ENCODE results near the gene MAGEA9B.

MAGEA9B gene

DNA sequence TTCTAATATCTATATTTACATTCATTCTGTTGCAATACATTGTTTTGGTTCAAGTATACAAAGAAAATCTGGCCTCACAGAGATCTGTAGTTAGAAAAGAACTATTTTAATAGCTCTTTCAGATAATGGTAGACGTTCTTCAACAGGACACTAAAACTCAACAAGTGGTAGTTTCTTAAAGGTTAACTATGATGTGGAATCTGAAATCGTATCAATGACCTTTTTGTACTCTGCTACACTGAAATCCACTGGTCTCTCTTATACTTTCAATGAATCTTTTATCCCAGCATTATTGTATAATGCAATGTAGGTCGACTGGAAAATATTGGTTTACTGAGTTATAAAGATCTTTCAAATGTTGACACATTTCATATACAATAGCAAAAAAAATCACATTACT is 31.6 kb upstream of the MAGEA9B start:
- TF ChIP-seq ZNF565 (CRISPR knock-in tag; conservative IDR thresholded peaks at IDR 0.05; ENCODE audit: low read depth) (no peak), ISL1 (CRISPR knock-in tag; IDR thresholded peaks at IDR 0.05) (no peak), CSDC2 (CRISPR knock-in tag; IDR thresholded peaks at IDR 0.05) (no peak), OSR1 (CRISPR knock-in tag; IDR thresholded peaks at IDR 0.05) (no peak), ZNF70 (CRISPR knock-in tag; IDR thresholded peaks at IDR 0.05) (no peak), ZNF8 (CRISPR knock-in tag; IDR thresholded peaks at IDR 0.05) (no peak), ZC3H10 (CRISPR knock-in tag; IDR thresholded peaks at IDR 0.05) (no peak), SNAI2 (CRISPR knock-in tag; IDR thresholded peaks at IDR 0.05) (no peak), CSRNP3 (CRISPR knock-in tag; IDR thresholded peaks at IDR 0.05) (no peak), PATZ1 (CRISPR knock-in tag; IDR thresholded peaks at IDR 0.05; ENCODE audit: borderline replicate concordance) (no peak), ESRRG (CRISPR knock-in tag; IDR thresholded peaks at IDR 0.05) (no peak), ZFP3 (CRISPR knock-in tag; IDR thresholded peaks at IDR 0.05) (no peak), GLIS3 (CRISPR knock-in tag; IDR thresholded peaks at IDR 0.05) (no peak), TCF4 (CRISPR knock-in tag; IDR thresholded peaks at IDR 0.05; ENCODE audit: borderline replicate concordance) (no peak)
- TF ChIP-seq, protein P1, sequence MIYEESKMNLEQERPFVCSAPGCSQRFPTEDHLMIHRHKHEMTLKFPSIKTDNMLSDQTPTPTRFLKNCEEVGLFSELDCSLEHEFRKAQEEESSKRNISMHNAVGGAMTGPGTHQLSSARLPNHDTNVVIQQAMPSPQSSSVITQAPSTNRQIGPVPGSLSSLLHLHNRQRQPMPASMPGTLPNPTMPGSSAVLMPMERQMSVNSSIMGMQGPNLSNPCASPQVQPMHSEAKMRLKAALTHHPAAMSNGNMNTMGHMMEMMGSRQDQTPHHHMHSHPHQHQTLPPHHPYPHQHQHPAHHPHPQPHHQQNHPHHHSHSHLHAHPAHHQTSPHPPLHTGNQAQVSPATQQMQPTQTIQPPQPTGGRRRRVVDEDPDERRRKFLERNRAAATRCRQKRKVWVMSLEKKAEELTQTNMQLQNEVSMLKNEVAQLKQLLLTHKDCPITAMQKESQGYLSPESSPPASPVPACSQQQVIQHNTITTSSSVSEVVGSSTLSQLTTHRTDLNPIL (CRISPR knock-in tag; IDR thresholded peaks at IDR 0.05; ENCODE audit: low read depth): no peak
- TF ChIP-seq, protein P2, sequence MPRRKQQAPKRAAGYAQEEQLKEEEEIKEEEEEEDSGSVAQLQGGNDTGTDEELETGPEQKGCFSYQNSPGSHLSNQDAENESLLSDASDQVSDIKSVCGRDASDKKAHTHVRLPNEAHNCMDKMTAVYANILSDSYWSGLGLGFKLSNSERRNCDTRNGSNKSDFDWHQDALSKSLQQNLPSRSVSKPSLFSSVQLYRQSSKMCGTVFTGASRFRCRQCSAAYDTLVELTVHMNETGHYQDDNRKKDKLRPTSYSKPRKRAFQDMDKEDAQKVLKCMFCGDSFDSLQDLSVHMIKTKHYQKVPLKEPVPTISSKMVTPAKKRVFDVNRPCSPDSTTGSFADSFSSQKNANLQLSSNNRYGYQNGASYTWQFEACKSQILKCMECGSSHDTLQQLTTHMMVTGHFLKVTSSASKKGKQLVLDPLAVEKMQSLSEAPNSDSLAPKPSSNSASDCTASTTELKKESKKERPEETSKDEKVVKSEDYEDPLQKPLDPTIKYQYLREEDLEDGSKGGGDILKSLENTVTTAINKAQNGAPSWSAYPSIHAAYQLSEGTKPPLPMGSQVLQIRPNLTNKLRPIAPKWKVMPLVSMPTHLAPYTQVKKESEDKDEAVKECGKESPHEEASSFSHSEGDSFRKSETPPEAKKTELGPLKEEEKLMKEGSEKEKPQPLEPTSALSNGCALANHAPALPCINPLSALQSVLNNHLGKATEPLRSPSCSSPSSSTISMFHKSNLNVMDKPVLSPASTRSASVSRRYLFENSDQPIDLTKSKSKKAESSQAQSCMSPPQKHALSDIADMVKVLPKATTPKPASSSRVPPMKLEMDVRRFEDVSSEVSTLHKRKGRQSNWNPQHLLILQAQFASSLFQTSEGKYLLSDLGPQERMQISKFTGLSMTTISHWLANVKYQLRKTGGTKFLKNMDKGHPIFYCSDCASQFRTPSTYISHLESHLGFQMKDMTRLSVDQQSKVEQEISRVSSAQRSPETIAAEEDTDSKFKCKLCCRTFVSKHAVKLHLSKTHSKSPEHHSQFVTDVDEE (CRISPR knock-in tag; IDR thresholded peaks at IDR 0.05): no peak
- no peak for ATAC-seq

DNA sequence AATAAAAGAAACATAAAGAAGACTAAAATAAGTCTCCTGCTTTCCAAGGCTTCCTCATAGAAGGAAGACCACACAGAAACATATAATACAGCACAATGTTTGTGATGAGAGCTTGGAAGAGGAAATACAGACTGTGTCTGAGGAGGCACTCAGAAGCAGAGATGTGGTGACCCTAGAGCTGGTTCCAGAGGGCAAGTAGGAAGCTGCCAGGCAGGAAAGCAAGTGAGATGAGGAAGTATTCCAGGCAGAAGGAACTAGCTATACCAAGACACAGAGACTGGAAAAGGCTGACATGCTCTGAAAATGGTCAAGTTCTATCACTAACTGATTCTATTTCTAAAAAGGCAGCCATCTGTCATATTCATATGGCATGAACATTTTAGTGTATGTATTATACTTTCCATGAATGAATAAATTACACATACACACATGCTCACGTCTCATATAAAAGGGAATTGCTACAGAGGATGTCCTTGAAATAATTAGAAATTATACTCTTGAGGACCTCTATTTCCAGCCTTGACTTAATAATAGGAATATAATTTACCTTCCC is 24.4 kb upstream of the MAGEA9B start:
- TF ChIP-seq BACH2 (CRISPR knock-in tag; IDR thresholded peaks at IDR 0.05; ENCODE audit: borderline replicate concordance) (no peak), ISL1 (CRISPR knock-in tag; IDR thresholded peaks at IDR 0.05) (no peak), TOX (CRISPR knock-in tag; IDR thresholded peaks at IDR 0.05; ENCODE audit: borderline replicate concordance) (no peak)
- TF ChIP-seq, protein P2 (CRISPR knock-in tag; IDR thresholded peaks at IDR 0.05): no peak
- no peak for ATAC-seq

DNA sequence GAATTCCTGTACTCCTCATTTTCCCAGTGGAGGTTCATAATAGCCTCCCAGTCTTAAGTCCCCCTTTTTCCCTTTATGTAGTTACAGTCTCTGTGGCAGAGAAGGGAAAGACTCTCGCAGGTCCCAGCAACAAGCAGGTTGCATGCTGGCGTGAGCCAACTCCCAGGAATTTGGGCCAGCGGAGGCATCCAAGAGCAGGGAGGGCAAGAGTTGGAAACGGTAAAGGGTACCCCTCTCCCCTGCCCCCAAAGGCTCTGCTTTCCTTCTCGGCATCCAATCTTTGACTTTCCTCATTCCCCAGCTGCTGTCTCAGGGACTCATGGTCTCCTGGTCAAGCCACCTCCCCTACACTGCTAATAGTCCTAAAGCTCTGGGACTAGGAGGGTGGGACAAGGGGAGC is 23.3 kb upstream of the MAGEA9B start:
- no peak for TF ChIP-seq GLIS3 (CRISPR knock-in tag; IDR thresholded peaks at IDR 0.05)
- no peak for TF ChIP-seq CSDC2 (CRISPR knock-in tag; IDR thresholded peaks at IDR 0.05)
- no peak for TF ChIP-seq SNAI2 (CRISPR knock-in tag; IDR thresholded peaks at IDR 0.05)
- TF ChIP-seq PATZ1 (CRISPR knock-in tag; IDR thresholded peaks at IDR 0.05; ENCODE audit: borderline replicate concordance): no peak
- no peak for ATAC-seq

All from SK-N-SH treated with all-trans-retinoic acid at 6 μM for 48 hours (cell line).